Right atrium auricular region (tissue), 2 donors: Measurements from ENCODE around the gene CDKN1B. TPM values are rescaled to one million over a fixed set of nuclear protein-coding genes. Genes with fewer than 3 reads are reported as not detected.
A peak's percentile ranks its signal among the peaks of the same experiment; 100 is the strongest.

Experiments
- DNase-seq: peaks from one replicate; pipeline ENCODE4 v3.0.0-alpha.2; 2019; ENCODE audit warnings: low spot score
- H3K27ac ChIP-seq, 2 donors: fragments of 200-600 bp; sonication (generic); 1 replicate in 1 of 2; 2 replicates in 1 of 2; pipeline ENCODE4 v1.5.1; 2016 to 2019
- H3K27me3 ChIP-seq, 2 donors: fragments of 200-600 bp; sonication (generic); one replicate each; pipeline versions ENCODE4 v1.5.1 to v1.6.0; 2017 to 2019
- H3K36me3 ChIP-seq: fragments of 200-600 bp; sonication (generic); one replicate; pipeline ENCODE4 v1.5.1; 2016
- H3K4me1 ChIP-seq, 2 donors: fragments of 200-600 bp; sonication (generic); one replicate each; pipeline versions ENCODE4 v1.5.1 to v1.6.0; 2017 to 2019
- H3K4me3 ChIP-seq, 2 donors: fragments of 200-600 bp; sonication (generic); 1 replicate in 1 of 2; 2 replicates in 1 of 2; pipeline ENCODE4 v1.5.1; 2017 to 2019; ENCODE audit warnings: mild to moderate bottlenecking in 1 of 2, moderate library complexity in 1 of 2
- H3K9me3 ChIP-seq, 2 donors: fragments of 200-600 bp; sonication (generic); one replicate each; pipeline ENCODE4 v1.5.1; 2019
- CTCF ChIP-seq, 2 donors: fragments of 200-600 bp; sonication (generic); IDR thresholded peaks; one replicate each; pipeline ENCODE4 v1.5.1; 2019; ENCODE audit warnings: antibody characterized with exemption in 2 of 2
- total RNA-seq, 2 donors: library from RNA; depleted of rRNA; stranded (reverse); fragments of >200 nt; gene quantifications; one replicate each; pipeline ENCODE4 v1.1.0, GENCODE V29; 2016

CDKN1B gene
- total RNA-seq, 2 donors from 2014 or later, result 31.1 to 38.1 TPM

- Histone ChIP-seq H3K27ac (peak overlapping the region; percentile 100), H3K4me3 (peak overlapping the region; percentile 47 to 78), H3K36me3 (peaks cover 17% of the 10 kb centered on the region), H3K9me3 (no peaks in the 10 kb centered on the region), H3K4me1 (peaks cover 0 to 35% of the 10 kb centered on the region in 2 donors), H3K27me3 (no peaks in the 10 kb centered on the region)
- DNase-seq, result peak; percentile 96
- TF ChIP-seq CTCF (IDR thresholded peaks at IDR 0.05), result no peak
These were observed 8.2 kb downstream of the CDKN1B start for GRCh38 chr12:12725086-12725955.

- peak overlapping the region; percentile 100 for H3K27ac ChIP-seq
- H3K9me3 ChIP-seq, result no peaks in the 10 kb centered on the region
- peak overlapping the region; percentile 47 to 78 for H3K4me3 ChIP-seq
- peaks cover 0 to 28% of the 10 kb centered on the region in 2 donors for H3K4me1 ChIP-seq
- peaks cover 11% of the 10 kb centered on the region for H3K36me3 ChIP-seq
- TF ChIP-seq CTCF (IDR thresholded peaks at IDR 0.05), result no peak
- no peak for DNase-seq
- H3K27me3 ChIP-seq, result no peaks in the 10 kb centered on the region
These were observed 8.9 kb downstream of the CDKN1B start for GRCh38 chr12:12725956-12726554.

GRCh38 chr12:12726555-12727093 is 9.5 kb downstream of the CDKN1B start:
- Histone ChIP-seq H3K27ac (peak overlapping the region; percentile 100), H3K27me3 (no peaks in the 10 kb centered on the region), H3K4me1 (peaks cover 0 to 22% of the 10 kb centered on the region in 2 donors), H3K4me3 (peak overlapping the region; percentile 47 to 78), H3K36me3 (peaks cover 5% of the 10 kb centered on the region), H3K9me3 (no peaks in the 10 kb centered on the region)
- no peak for TF ChIP-seq CTCF (IDR thresholded peaks at IDR 0.05)
- DNase-seq, result no peak

- Histone ChIP-seq H3K9me3 (no peaks in the 10 kb centered on the region), H3K4me3 (no peak overlapping the region), H3K27ac (no peak overlapping the region), H3K27me3 (no peaks in the 10 kb centered on the region), H3K4me1 (peaks cover 0 to 6% of the 10 kb centered on the region in 2 donors), H3K36me3 (no peaks in the 10 kb centered on the region)
- no peak for TF ChIP-seq CTCF (IDR thresholded peaks at IDR 0.05)
- no peak for DNase-seq
These were observed 14.0 kb downstream of the CDKN1B start for GRCh38 chr12:12731178-12731577.

- H3K36me3 ChIP-seq, result no peaks in the 10 kb centered on the region
- H3K27me3 ChIP-seq, result no peaks in the 10 kb centered on the region
- DNase-seq, result no peak
These were observed 14.6 kb downstream of the CDKN1B start for GRCh38 chr12:12731785-12732184.

More at GRCh38 chr12:12731785-12732184, 14.6 kb downstream of the CDKN1B start:
- H3K4me3 ChIP-seq, result no peak overlapping the region
- peaks cover 0 to under 1% of the 10 kb centered on the region in 2 donors for H3K4me1 ChIP-seq
- no peak for TF ChIP-seq CTCF (IDR thresholded peaks at IDR 0.05)
- no peaks in the 10 kb centered on the region for H3K9me3 ChIP-seq
- H3K27ac ChIP-seq, result no peak overlapping the region
